NCI-H1930 (cell line): ENCODE measurements around the gene TPPP2.
"Not testable (repeated sequence)": the region's sequence is repeated elsewhere in the genome, so short reads cannot be mapped to it uniquely, and the experiment has no call there.

Experiments
- DNase-seq, 2 experiments: peaks; one replicate each; lab custom pipeline; 2025; lab: John Stamatoyannopoulos, UW

TPPP2 gene

GRCh38 chr14:21038441-21039422 is 8.7 kb downstream of the TPPP2 start:
- DNase-seq: no peak

DNA sequence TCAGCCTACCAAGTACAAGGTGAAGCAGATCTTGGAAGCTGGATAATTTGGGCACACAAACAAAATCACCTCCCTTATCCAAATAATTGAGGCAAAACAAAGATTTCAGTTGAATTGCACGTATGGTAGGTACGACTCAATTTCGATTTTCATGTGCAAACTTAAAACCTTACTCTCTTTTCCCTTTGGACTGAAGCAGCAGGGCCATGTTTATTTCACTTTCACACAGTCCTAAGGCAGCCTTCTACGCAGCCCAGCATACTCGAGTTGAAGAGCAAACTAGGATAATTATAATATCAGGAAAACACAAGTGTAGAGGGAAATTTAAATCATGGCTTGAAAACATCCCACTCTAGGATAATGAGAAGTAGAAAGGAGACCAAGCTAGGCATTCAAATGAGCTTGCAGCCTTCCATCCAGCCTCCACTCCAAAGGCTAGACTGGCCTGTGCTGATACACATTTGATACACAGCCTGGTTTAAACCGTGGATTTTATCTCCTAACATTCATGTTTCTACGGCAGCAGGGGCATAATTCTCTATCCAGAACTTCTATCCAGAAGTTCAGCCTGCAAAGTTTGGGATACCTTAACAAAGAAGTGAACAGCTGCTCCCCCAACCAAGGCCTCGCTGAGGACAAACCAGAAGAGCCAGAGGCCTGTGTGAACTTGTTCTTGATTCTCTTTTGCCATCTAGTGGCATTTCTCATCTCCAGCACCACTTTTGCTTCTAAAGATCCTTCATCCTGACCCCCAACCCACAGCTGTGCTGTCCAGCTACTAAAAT is 9.8 kb downstream of the TPPP2 start:
- no peak for DNase-seq

- no peak for DNase-seq
These were observed 10.4 kb downstream of the TPPP2 start for GRCh38 chr14:21040370-21040925.

DNA sequence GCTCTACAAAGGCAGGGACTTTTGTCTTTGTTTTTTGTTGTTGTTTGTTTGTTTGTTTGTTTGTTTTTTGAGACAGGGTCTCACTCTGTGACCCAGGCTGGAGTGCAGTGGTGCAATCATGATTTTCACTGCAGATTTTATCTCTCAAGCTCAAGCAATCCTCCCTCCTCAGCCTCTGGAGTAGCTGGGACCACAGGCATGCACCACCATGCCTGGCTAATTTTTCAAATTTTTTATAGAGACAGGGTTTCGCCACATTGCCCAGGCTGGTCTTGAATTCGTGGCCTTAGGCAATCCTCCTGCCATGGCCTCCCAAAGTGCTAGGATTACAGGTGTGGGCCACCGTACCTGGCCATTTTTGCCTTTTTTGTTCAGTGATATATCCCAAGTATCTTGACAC is 10.9 kb downstream of the TPPP2 start:
- not testable (repeated sequence) for DNase-seq

DNA sequence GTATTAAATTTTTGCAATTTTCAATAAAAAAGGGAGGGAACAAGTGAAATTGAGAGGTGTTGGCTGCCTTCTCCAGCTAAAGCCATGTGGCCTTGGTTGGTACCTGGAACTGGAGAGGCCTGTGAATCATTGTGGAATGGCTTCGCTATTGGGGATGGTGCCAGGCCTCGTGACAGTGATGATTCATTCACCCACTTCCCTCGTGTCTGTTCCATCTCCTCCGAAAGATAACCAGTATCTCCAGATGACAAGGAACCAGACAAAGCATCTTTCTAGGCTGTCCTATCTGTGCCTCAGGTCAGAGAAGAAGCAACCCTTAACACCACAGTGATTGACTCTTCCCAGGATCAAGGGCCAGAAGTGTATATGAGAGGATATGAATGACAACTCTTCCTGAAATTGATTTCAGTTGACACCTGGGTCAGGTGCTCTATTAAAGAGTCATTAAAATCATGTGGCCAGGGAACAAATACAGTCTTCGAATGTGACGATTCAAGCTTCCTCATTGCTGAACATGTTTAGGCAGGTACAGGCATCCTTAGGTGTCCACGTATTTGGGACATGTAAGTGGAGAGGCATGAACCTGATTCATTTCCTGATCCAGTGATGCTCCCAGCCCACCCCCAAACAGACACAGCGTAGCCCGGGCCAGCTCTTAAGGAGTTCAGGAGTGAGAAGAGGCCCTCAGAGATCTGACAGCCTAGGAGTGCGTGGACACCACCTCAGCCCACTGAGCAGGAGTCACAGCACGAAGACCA is 11.8 kb downstream of the TPPP2 start, which contains the start of gene RNASE7:
Gene RNASE7 (plus strand): TSS at position 687 of the 758 bp plus-strand sequence. CDS start 631 bp downstream, outside the sequence.
- DNase-seq: no peak

DNA sequence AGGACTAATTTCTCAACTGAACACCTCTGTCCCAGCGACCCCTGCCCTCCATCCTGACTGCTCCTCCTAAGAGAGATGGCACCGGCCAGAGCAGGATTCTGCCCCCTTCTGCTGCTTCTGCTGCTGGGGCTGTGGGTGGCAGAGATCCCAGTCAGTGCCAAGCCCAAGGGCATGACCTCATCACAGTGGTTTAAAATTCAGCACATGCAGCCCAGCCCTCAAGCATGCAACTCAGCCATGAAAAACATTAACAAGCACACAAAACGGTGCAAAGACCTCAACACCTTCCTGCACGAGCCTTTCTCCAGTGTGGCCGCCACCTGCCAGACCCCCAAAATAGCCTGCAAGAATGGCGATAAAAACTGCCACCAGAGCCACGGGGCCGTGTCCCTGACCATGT is 12.9 kb downstream of the TPPP2 start:
- DNase-seq: no peak

GRCh38 chr14:21043387-21043973 is 13.5 kb downstream of the TPPP2 start:
- no peak for DNase-seq

DNA sequence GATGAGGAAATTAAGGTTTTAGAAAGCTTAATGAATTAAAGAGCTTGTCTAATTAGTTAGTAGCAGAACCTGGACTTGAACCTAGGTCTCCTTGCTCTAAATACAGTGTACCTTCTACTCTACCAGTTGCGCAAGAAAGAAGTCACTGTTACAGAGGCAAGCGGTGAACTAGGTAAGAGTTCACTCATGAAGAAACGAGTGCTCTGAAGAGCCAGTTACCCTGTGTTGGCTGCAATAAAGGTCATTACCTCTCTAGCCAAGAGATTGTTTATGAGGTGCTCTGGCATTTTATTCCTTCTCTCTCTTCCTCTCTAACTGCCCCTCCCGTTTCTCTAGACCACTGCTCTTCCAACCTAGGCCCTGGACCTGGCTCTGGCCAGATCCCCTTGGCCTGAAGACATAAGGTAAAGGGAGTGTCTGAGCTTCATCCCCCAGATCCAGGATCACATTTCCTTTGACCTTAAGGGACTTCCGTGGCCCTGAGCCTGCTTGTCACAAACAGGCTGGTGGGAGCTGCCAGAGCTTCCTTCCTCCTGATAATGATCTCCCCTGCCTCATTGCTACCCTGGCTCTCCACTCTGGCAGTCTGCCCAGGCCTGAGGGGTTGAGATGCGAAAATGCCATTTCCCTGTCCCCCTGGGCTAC is 14.1 kb downstream of the TPPP2 start:
- DNase-seq: no peak

DNA sequence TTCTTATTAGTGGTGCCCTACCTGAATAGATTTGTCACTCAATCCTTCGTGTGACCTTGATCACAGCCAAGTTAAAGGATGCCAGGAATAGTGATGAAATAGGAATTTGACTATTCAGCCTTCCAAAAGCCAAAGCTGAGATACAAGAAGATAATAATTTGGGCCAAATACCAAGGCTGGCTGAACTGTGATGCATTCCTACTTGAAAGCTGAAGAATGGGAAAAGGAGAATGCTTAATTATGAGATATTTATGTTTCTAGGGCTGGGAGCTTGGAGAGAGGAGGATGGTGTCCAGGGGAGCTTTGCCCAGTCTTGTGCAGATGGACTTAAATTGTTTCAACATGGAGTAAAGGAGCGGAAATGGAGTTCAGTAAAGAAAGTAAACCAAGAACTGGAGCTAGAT is 17.4 kb downstream of the TPPP2 start:
- DNase-seq: no peak

DNA sequence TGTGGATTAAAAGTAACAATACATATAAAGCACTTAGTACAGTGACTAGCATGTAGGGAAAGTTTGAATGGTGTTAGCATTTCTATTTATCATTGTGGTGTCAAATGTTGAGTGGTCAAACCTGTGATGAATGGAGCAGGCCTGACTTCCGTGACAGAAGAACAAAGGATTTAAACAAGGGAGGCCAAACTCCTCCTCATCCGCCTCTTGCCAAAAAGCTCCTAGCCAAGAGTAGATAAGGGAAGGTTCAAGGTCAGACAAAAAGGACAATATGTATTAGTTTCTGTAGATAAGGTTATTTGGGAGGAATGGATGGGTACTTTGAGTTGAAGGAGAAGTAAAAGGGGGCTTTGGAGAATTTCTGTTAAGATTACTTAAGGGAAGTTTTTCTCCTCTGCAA is 18.6 kb downstream of the TPPP2 start:
- DNase-seq: no peak

DNA sequence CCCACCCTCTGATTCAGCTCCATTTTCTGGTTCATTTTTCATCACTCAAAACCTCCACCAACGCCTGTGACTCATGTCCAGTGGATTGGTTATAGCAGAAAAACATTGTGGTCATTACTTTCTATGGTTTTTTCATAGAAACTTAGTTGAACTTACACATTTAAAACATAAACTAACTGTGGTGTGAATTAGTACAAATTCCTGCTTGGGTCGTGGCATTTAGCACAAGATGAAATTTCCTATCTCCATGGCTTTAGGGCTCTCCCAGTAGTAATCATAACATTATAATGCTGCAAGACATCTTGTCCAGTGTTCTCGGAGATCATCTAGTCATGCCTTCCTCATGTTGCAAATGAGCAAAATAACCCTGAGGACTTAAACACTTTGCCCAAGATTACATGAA is 19.3 kb downstream of the TPPP2 start:
- no peak for DNase-seq

DNA sequence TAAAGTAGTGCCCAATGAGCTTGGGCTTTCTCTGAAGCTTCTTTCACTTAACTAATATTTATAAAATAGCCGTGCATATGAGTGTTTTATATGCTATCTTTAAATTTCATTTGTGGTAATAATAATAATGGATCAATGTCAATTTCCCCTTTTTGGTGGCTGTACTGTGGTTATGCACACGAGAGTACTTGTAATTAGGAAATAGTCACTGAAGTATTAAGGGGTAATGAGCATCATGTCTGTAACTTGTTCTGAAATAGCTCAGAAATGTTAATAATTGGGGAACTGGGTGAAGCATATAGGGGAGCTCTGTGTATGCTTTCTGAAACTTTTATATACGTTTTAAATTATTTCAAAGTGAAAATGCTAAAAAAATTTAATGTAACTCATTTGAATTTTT is 20.6 kb downstream of the TPPP2 start:
- DNase-seq: no peak

DNA sequence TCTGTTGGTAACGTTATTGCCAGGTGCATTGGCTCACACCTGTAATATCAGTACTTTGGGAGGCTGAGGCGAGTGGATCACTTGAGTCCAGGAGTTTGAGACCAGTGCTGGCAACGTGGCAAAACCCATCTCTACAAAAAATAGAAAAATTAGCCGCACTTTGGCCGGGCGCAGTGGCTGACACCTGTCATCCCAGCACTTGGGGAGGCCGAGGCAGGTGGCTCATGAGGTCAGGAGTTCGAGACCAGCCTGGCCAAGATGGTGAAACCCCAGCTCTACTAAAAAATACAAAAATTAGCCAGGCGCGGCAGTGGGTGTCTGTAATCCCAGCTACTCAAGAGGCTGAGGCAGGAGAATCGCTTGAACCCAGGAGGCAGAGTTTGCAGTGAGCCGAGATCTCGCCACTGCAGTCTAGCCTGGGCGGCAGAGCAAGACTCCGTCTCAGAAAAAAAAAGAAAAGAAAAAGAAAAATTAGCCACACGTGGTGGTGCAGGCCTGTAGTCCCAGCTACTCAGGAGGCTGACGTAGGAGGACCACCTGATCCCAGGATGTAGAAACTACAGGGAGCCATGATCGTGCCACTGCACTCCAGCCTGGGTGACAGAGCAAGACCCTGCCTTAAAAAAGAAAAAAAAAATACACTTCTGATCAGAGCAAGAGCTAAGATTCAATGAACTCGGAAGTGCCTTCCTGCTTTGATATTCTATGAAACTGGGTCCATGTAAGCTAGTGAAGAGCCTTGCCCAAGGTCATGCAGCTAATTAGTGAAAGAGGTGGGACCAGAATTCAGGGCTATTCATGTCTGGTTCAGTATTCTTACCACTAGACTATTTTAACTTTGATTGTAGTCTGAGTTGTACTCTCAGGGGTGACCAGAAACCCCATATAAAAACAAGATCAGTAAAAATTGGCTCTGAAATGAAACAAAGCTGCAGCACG is 23.4 kb downstream of the TPPP2 start:
- no peak for DNase-seq

GRCh38 chr14:21054123-21054767 is 24.2 kb downstream of the TPPP2 start:
- DNase-seq: no peak

DNA sequence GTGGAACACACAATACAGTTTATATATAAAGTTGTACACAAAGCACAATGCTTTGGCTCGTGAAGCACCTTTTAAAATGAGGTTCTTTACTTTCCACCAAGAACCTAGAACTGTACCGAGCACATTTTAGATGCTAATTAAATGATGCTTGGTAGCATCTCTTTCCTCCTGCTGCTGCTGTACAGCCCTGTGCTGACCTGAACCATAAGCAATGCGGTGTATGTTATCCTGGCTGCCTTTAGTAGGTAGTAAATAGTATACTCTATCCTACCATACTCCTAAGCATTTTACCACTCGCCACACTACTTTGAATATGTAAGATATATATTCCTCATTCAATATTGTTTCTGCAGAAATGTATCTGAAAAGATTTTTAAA is 24.7 kb downstream of the TPPP2 start:
- no peak for DNase-seq

DNA sequence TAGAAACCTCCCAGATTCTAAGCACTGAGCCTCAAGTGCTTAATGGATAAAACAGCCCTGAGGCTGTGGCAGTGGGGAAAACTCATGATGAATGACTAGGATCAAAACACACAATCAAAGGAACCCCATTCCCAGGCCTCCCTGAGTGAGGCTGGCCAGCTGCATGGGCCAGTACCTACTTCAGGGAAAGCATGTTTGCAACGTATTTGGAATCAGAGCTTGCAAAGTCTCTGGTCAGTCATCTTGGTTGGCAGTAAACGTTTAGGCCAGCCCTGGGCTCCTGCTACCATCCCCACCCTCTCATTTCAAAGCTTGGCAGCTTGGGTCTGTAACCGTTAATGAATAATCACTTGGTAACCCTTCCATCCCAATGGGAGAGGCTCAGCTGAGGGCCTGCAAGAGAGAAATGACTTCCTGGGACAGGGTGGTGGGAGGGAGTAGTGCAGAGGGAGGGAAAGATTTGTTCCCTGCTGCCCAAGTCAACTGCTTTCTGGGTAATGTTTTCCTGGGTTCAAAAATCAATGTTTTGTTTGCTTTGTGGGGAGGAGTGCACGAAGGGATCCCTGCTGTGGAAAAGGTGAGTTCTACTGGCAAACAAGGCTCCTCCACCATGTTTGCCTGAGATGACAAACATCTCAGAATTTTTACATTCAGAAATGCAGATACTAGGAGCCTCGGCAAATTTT is 25.6 kb downstream of the TPPP2 start:
- no peak for DNase-seq

- no peak for DNase-seq
These were observed 26.6 kb downstream of the TPPP2 start for GRCh38 chr14:21056520-21057163.
